Measurements from ENCODE around the gene UNC79. TPM values are rescaled to one million over a fixed set of nuclear protein-coding genes. Genes with fewer than 3 reads are reported as not detected.

Gene UNC79
- total and polyA plus RNA-seq, 10 of the 15 experiments (the other 5 are each of a cell fraction or from before 2014, with no cell fraction given), result 0.04 to 0.29 (median 0.14) TPM

DNA sequence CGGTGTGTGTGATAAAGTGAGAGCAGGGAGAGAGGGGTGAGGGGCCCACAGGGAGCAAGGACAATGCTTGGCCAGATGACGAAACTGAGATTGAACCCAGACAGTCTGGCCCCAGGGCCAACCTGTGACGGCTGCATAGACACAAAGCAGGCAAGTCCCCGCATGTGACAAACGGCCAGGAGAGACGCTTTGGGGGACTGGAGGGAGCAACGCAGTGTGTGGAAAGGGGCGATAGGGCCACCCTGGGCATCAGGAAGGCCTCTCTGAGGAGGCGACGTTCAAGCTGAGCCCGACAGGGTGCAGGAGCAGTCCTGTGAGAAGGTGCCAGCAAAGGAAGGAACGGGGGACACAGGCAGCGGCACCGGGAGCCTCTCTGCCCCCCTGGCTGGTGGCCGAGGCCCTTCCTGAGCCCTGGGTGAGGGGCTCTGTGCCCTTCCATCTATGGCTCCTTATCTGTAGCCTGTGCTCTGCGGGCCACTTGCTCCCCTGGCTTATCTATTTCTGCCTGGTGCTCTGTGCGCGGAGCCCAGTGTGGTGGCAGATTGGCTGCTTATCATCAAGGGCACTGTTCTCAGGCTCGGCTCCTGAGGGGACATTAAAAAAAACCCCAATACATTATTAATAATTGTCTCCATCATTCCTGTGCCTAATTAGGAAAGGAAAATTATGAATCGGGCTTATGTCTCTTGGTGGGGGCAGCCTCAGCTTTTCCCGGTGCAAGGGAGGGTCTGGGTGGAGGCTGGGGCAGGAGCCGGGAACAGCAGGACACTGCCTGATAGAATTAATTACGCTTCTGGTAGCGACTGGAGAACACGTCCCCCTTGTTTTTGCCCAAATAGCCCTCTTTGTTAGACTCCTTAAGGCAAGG is 317.7 kb downstream of the UNC79 start:
- H3K4me1 ChIP-seq (ENCODE audit: control insufficient read depth, insufficient read depth, low read length), result no peaks in the 10 kb centered on the region
- no peak for TF ChIP-seq MTA2 (IDR thresholded peaks at IDR 0.05; ENCODE audit: low read depth)
- TF ChIP-seq WRNIP1 (IDR thresholded peaks at IDR 0.05; ENCODE audit: borderline replicate concordance, low read depth, low read length), result no peak
- TF ChIP-seq ESRRA (IDR thresholded peaks at IDR 0.05; ENCODE audit: low read length), result no peak
- no peak for TF ChIP-seq RAD21 (IDR thresholded peaks at IDR 0.05; ENCODE audit: insufficient read depth, low read depth, low read length)
- TF ChIP-seq POU2F2 (IDR thresholded peaks at IDR 0.05; ENCODE audit: borderline replicate concordance, low read depth, low read length), result no peak
- TF ChIP-seq NR2F1 (conservative IDR thresholded peaks at IDR 0.05), result no peak
- TF ChIP-seq, protein P1, sequence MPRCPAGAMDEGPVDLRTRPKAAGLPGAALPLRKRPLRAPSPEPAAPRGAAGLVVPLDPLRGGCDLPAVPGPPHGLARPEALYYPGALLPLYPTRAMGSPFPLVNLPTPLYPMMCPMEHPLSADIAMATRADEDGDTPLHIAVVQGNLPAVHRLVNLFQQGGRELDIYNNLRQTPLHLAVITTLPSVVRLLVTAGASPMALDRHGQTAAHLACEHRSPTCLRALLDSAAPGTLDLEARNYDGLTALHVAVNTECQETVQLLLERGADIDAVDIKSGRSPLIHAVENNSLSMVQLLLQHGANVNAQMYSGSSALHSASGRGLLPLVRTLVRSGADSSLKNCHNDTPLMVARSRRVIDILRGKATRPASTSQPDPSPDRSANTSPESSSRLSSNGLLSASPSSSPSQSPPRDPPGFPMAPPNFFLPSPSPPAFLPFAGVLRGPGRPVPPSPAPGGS (IDR thresholded peaks at IDR 0.05; ENCODE audit: borderline replicate concordance, insufficient read depth, low read depth, low read length, poor library complexity, severe bottlenecking), result no peak
- TF ChIP-seq, protein P2, sequence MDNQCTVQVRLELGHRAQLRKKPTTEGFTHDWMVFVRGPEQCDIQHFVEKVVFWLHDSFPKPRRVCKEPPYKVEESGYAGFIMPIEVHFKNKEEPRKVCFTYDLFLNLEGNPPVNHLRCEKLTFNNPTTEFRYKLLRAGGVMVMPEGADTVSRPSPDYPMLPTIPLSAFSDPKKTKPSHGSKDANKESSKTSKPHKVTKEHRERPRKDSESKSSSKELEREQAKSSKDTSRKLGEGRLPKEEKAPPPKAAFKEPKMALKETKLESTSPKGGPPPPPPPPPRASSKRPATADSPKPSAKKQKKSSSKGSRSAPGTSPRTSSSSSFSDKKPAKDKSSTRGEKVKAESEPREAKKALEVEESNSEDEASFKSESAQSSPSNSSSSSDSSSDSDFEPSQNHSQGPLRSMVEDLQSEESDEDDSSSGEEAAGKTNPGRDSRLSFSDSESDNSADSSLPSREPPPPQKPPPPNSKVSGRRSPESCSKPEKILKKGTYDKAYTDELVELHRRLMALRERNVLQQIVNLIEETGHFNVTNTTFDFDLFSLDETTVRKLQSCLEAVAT (IDR thresholded peaks at IDR 0.05), result no peak
- TF ChIP-seq HCFC1 (IDR thresholded peaks at IDR 0.05; ENCODE audit: low read length), result no peak
- TF ChIP-seq, protein P3, sequence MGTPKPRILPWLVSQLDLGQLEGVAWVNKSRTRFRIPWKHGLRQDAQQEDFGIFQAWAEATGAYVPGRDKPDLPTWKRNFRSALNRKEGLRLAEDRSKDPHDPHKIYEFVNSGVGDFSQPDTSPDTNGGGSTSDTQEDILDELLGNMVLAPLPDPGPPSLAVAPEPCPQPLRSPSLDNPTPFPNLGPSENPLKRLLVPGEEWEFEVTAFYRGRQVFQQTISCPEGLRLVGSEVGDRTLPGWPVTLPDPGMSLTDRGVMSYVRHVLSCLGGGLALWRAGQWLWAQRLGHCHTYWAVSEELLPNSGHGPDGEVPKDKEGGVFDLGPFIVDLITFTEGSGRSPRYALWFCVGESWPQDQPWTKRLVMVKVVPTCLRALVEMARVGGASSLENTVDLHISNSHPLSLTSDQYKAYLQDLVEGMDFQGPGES (IDR thresholded peaks at IDR 0.05), result no peak
- TF ChIP-seq SREBF1 (IDR thresholded peaks at IDR 0.05; ENCODE audit: low read length), result no peak
- TF ChIP-seq PML (IDR thresholded peaks at IDR 0.05; ENCODE audit: low read length), result no peak
- TF ChIP-seq FOXK2 (IDR thresholded peaks at IDR 0.05), result no peak
- TF ChIP-seq JUNB (IDR thresholded peaks at IDR 0.05), result no peak
- no peak overlapping the region for H2AFZ ChIP-seq (ENCODE audit: control insufficient read depth, low read depth, low read length)
- H4K20me1 ChIP-seq (ENCODE audit: control insufficient read depth, insufficient read depth), result no peaks in the 10 kb centered on the region
- no peaks in the 10 kb centered on the region; a peak in 1 of 4 replicates for H3K27me3 ChIP-seq (replicated peaks in 1 of 2; ENCODE audit: control insufficient read depth in 2 of 2, insufficient read depth in 2 of 2, low read length in 1 of 2)
- FAIRE-seq, result no peak
- intact Hi-C loops (cut with micrococcal nuclease; ENCODE audit: unreplicated experiment), result no loop called here
- ChIA-PET POLR2A (no interaction called here), SMC1A (ENCODE audit: uncharacterized antibody, unreplicated experiment) (no interaction called here), CTCF (no interaction called here), RAD21 (ENCODE audit: unreplicated experiment) (no interaction called here)
- no peak overlapping the region for H3K9ac ChIP-seq (ENCODE audit: control insufficient read depth, insufficient read depth, low read length)
- H3K9me3 ChIP-seq (replicated peaks; ENCODE audit: control insufficient read depth, insufficient read depth, low read length), result no peaks in the 10 kb centered on the region
- no TSS peak for BruUV-seq (replicated peaks)
- H3K4me2 ChIP-seq (ENCODE audit: control insufficient read depth, insufficient read depth), result no peak overlapping the region
- H3K27ac ChIP-seq (ENCODE audit: control insufficient read depth, insufficient read depth), result no peak overlapping the region
- no peak for ATAC-seq
- in situ Hi-C loops (cut with MboI), result no loop called here
- no peak for DNase-seq (ENCODE audit: low read depth, low spot score)
- no peaks in the 10 kb centered on the region for H3K79me2 ChIP-seq (ENCODE audit: control insufficient read depth, insufficient read depth, low read length)
- no peak overlapping the region for H3K4me3 ChIP-seq
- H3K36me3 ChIP-seq (ENCODE audit: control insufficient read depth in 2 of 2, insufficient read depth in 2 of 2, low read length in 1 of 2), result no peaks in the 10 kb centered on the region
- WGBS (ENCODE audit: insufficient coverage, insufficient replicate concordance, low lambda C conversion rate, missing lambda C conversion rate), result 50% methylated on average over 25 of the region's 25 CpGs
